Transverse colon (tissue), 4 donors: ENCODE results near the gene SNTG2. TPM values are rescaled to one million over a fixed set of nuclear protein-coding genes. Genes with fewer than 3 reads are reported as not detected.

Source experiments
- DNase-seq: peaks from one replicate; pipeline ENCODE4 v3.0.0-alpha.2; 2019
- H3K27ac ChIP-seq, 4 donors: fragments of 200-600 bp; sonication (generic); 2 replicates each; pipeline ENCODE4 v1.5.1; 2016 to 2018; ENCODE audit warnings: inconsistent platforms in 4 of 4
- H3K27me3 ChIP-seq: fragments of 200-600 bp; sonication (generic); 2 replicates; pipeline ENCODE4 v1.5.1; 2017; ENCODE audit warnings: inconsistent platforms
- H3K36me3 ChIP-seq, 4 donors: fragments of 200-600 bp; sonication (generic); 2 replicates each; pipeline ENCODE4 v1.5.1; 2017 to 2019; ENCODE audit warnings: inconsistent platforms in 4 of 4
- H3K4me1 ChIP-seq, 4 donors: fragments of 200-600 bp; sonication (generic); 2 replicates each; pipeline ENCODE4 v1.5.1; 2017 to 2020; ENCODE audit warnings: inconsistent platforms in 4 of 4
- H3K4me3 ChIP-seq, 4 donors: fragments of 200-600 bp; sonication (generic); 1 replicate in 1 of 4; 2 replicates in 3 of 4; pipeline versions ENCODE4 v1.5.1 to v1.6.1; 2017 to 2019; ENCODE audit warnings: inconsistent platforms in 4 of 4
- H3K9me3 ChIP-seq, 2 donors: fragments of 200-600 bp; sonication (generic); 2 replicates each; pipeline ENCODE4 v1.5.1; 2017 to 2019; ENCODE audit warnings: inconsistent platforms in 2 of 2
- CTCF ChIP-seq, 5 experiments: fragments of 200-600 bp in 3 of 5; fragments of 450-650 bp in 2 of 5; sonication (generic) in 3 of 5; IDR thresholded peaks; 1 replicate in 2 of 5; 2 replicates in 3 of 5; pipeline ENCODE4 v1.5.1; 2016 to 2017; ENCODE audit warnings: antibody characterized with exemption in 5 of 5, inconsistent platforms in 3 of 5, mild to moderate bottlenecking in 2 of 5, moderate library complexity in 1 of 5
- EP300 ChIP-seq: sonication (generic); formaldehyde crosslinking; IDR thresholded peaks from one replicate; pipeline ENCODE4 v1.6.1; 2017; ENCODE audit warnings: antibody characterized with exemption, low read depth
- POLR2A ChIP-seq: fragments of 450-650 bp; IDR thresholded peaks from one replicate; pipeline ENCODE4 v1.6.1; 2016; ENCODE audit warnings: antibody characterized with exemption, mild to moderate bottlenecking, moderate library complexity
- POLR2AphosphoS5 ChIP-seq, 3 donors: sonication (generic); formaldehyde crosslinking; IDR thresholded peaks; one replicate each; pipeline ENCODE4 v1.6.1; 2016; ENCODE audit warnings: antibody characterized with exemption in 3 of 3
- WGBS, 2 donors: methylation state at CpG; one replicate each; pipeline ENCODE4 v1.1.5; 2018; ENCODE audit warnings: low coverage in 1 of 2; 5-methylcytosine and 5-hydroxymethylcytosine counted together
- in situ Hi-C, 4 donors: fragments of 200-750 bp; cut with MboI; loops; one replicate each; pipeline versions ENCODE4 v1.15.0 to v1.15.1; 2017; ENCODE audit warnings: low sequenced_read_pairs in 3 of 4, low pct_ligation_motif_present in 1 of 4, low pct_unique_long_range_greater_than_20kb in 1 of 4
- intact Hi-C: fragments of 100-400 bp; cut with DNase I; formaldehyde crosslinking; loops from one replicate; pipeline ENCODE4 v1.15.1; 2023; ENCODE audit warnings: low total_unique reads
- total RNA-seq, 4 donors: library from RNA; depleted of rRNA; stranded (reverse); fragments of >200 nt; gene quantifications; one replicate each; pipeline ENCODE4 v1.1.0, GENCODE V29; 2016

SNTG2 gene
- total RNA-seq, 4 donors from 2014 or later: 0.55 to 4.9 (median 1.5) TPM

- WGBS, 2 donors: 48 to 65% methylated on average over 2 to 4 of the region's 4 CpGs
- in situ Hi-C loops: no loop called here
Measured at GRCh38 chr2:1341404-1342120, 390.9 kb downstream of the SNTG2 start.

GRCh38 chr2:1348789-1349188 is 398.1 kb downstream of the SNTG2 start:
- Histone ChIP-seq H3K9me3 (peaks cover 4 to 15% of the 10 kb centered on the region in 2 donors), H3K4me1 (no peaks in the 10 kb centered on the region), H3K4me3 (no peak overlapping the region), H3K36me3 (no peaks in the 10 kb centered on the region), H3K27me3 (no peaks in the 10 kb centered on the region), H3K27ac (no peak overlapping the region)
- intact Hi-C loops: no loop called here
- 87% methylated on average over 1 of the region's 1 CpG; no CpG with 5 or more reads in 1 of the 2 donors for WGBS, 2 donors
- TF ChIP-seq POLR2A (no peak), CTCF (IDR thresholded peaks at IDR 0.05) (no peak), EP300 (no peak), POLR2AphosphoS5 (IDR thresholded peaks at IDR 0.05) (no peak)
- no peak for DNase-seq
- in situ Hi-C loops: no loop called here

More at GRCh38 chr2:1341404-1342120, 390.9 kb downstream of the SNTG2 start:
- intact Hi-C loops: no loop called here
- H3K36me3 ChIP-seq: no peaks in the 10 kb centered on the region
- H3K4me3 ChIP-seq: no peak overlapping the region
- H3K27ac ChIP-seq: no peak overlapping the region
- DNase-seq: no peak
- no peaks in the 10 kb centered on the region for H3K9me3 ChIP-seq
- TF ChIP-seq POLR2AphosphoS5 (IDR thresholded peaks at IDR 0.05): no peak
- TF ChIP-seq CTCF (IDR thresholded peaks at IDR 0.05): no peak
- no peak for TF ChIP-seq POLR2A
- TF ChIP-seq EP300: no peak
- no peaks in the 10 kb centered on the region for H3K4me1 ChIP-seq
- no peaks in the 10 kb centered on the region for H3K27me3 ChIP-seq

- in situ Hi-C loops: no loop called here
- peaks cover 4 to 15% of the 10 kb centered on the region in 2 donors for H3K9me3 ChIP-seq
- H3K27ac ChIP-seq: no peak overlapping the region
- H3K27me3 ChIP-seq: no peaks in the 10 kb centered on the region
- no peak for TF ChIP-seq POLR2AphosphoS5 (IDR thresholded peaks at IDR 0.05)
- no peak for TF ChIP-seq EP300
- TF ChIP-seq CTCF (IDR thresholded peaks at IDR 0.05): no peak
- no peak for TF ChIP-seq POLR2A
- intact Hi-C loops: no loop called here
- no peaks in the 10 kb centered on the region for H3K36me3 ChIP-seq
- H3K4me3 ChIP-seq: no peak overlapping the region
- 67 to 75% methylated on average over 5 of the region's 5 CpGs for WGBS, 2 donors
- no peaks in the 10 kb centered on the region for H3K4me1 ChIP-seq
- no peak for DNase-seq
Measured at GRCh38 chr2:1350111-1350510, 399.5 kb downstream of the SNTG2 start.

DNA sequence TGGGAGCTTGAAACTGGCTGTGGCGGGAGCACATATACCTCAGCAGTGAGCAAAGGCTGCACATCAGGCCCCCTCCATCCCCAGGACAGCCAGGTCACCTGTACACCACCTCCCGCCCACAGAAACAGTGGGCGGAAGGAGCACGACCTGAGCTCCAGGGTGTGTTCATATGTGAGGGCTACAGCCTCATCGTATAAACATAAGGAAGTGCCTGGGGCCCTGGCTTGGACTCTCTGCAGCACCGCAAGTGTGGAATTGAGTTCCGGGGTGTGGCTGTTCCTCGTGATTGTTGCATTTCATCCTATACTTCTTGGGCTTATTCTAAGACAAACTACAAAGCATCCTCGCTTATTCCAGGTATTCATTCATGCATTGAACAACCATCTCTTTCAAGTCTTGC is 402.5 kb downstream of the SNTG2 start:
- 78% methylated on average over 9 of the region's 9 CpGs; no CpG with 5 or more reads in 1 of the 2 donors for WGBS, 2 donors
- in situ Hi-C loops (no loop called here), intact Hi-C loops (no loop called here)
- no peak for DNase-seq
- Histone ChIP-seq H3K27me3 (no peaks in the 10 kb centered on the region), H3K9me3 (peaks cover 4 to 13% of the 10 kb centered on the region in 2 donors), H3K4me3 (no peak overlapping the region), H3K4me1 (no peaks in the 10 kb centered on the region), H3K36me3 (no peaks in the 10 kb centered on the region), H3K27ac (no peak overlapping the region)
- TF ChIP-seq POLR2AphosphoS5 (IDR thresholded peaks at IDR 0.05) (no peak), POLR2A (no peak), CTCF (IDR thresholded peaks at IDR 0.05) (no peak), EP300 (no peak)
